ENCODE measurements around the gene SLC12A2. TPM values are rescaled to one million over a fixed set of nuclear protein-coding genes. Genes with fewer than 3 reads are reported as not detected.

The SLC12A2 gene
- total RNA-seq (2022) (85.2 and 87.8 TPM in 2 replicates), Bru-seq, nascent RNA (percentile 96 among the genes with signal in this experiment), BruChase-seq, experiment 1, labeled RNA remaining after a 2-hour chase (percentile 89 among the genes with signal in this experiment), BruChase-seq, experiment 2, labeled RNA remaining after a 6-hour chase (percentile 92 among the genes with signal in this experiment)
- long read RNA-seq, full-length matches to known transcripts, result 31 of 53 reads
- long read RNA-seq, partial matches to known transcripts, result 10 of 53 reads
- long read RNA-seq, other reads (novel, unspliced or antisense), result 12 of 53 reads

DNA sequence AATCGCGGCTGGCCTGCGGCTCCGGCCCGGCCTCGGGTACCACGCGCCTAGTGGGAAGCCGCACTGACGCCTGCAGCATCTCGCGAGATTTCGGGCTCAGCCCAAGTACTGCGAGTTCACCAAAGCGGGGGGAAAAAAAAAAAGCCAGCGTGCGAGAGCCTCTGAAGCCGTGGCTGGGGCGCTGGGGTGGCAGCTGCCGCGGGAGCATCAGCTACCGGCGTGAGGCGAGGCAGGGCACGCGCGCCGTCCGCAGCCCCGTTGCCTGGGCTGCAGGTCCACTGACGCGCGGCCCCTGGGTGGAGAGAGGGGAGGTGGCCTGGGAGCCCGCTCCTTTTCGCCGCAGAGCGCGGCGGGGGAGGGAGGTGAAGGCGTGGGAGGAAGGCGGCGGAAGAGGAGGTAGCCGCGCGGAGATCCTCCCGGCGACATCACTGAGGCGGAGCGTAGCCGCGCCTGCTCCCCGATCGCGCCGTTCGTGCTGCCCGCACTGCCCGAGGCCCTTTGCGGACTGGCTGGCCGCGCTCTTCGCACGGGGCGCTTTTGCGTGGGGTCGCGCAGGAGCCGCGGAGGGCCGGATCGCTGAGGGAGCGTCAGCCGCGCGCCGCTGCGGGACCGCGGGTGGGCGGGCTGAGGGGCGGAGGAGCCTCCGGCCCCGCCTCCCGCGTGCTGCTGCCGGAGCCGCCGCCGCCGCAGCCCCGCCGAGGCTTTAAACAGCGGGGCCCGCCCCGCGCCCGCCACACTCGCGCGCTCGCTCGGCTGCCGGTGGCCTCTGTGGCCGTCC, at the start of gene SLC12A2:
TSS of gene SLC12A2 (plus strand) at position 734 of the 778 bp plus-strand sequence. CDS start 189 bp downstream, outside the sequence.
- peak within 1 kb of the TSS; percentile 97 for H3K4me3 ChIP-seq (ENCODE audit: low read depth, low read length)
- no peaks in the 10 kb centered on the region for H3K9me3 ChIP-seq
- peak within 1 kb of the TSS; percentile 81 for H3K27ac Mint-ChIP-seq (ENCODE audit: unreplicated experiment)
- TF ChIP-seq, protein P1, sequence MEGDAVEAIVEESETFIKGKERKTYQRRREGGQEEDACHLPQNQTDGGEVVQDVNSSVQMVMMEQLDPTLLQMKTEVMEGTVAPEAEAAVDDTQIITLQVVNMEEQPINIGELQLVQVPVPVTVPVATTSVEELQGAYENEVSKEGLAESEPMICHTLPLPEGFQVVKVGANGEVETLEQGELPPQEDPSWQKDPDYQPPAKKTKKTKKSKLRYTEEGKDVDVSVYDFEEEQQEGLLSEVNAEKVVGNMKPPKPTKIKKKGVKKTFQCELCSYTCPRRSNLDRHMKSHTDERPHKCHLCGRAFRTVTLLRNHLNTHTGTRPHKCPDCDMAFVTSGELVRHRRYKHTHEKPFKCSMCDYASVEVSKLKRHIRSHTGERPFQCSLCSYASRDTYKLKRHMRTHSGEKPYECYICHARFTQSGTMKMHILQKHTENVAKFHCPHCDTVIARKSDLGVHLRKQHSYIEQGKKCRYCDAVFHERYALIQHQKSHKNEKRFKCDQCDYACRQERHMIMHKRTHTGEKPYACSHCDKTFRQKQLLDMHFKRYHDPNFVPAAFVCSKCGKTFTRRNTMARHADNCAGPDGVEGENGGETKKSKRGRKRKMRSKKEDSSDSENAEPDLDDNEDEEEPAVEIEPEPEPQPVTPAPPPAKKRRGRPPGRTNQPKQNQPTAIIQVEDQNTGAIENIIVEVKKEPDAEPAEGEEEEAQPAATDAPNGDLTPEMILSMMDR (IDR thresholded peaks at IDR 0.05; ENCODE audit: insufficient read depth in 1 of 2, low read depth in 1 of 2, low read length in 1 of 2, severe bottlenecking in 1 of 2, unreplicated experiment in 1 of 2), result no peak
- peaks cover 15% of the 10 kb centered on the region; the same call in 1 of the 2 replicates for H3K4me1 ChIP-seq
- no peaks in the 10 kb centered on the region for H3K27me3 Mint-ChIP-seq (ENCODE audit: insufficient read depth, unreplicated experiment)
- peaks cover 18% of the 10 kb centered on the region for H3K36me3 Mint-ChIP-seq (ENCODE audit: insufficient read depth, unreplicated experiment)
- H3K9me3 Mint-ChIP-seq (ENCODE audit: unreplicated experiment), result peaks cover 14% of the 10 kb centered on the region
- intact Hi-C loops (cut with micrococcal nuclease; ENCODE audit: unreplicated experiment), result loop anchor here (1.0 to 10.0 kb wide), 6 partner anchors 72 to 521 kb away; no protein-coding TSS in a partner anchor
- ChIA-PET POLR2A (interaction anchor here (0.6 kb wide), 1 partner anchor 43 kb away, joined by 3 read pairs; no protein-coding TSS in a partner anchor), CTCF (no interaction called here)
- H3K36me3 ChIP-seq (ENCODE audit: control insufficient read depth, insufficient read depth, low read length), result no peaks in the 10 kb centered on the region
- no TSS peak for BruUV-seq (replicated peaks)
- DNase-seq, result peak; percentile 93
- H3K27me3 ChIP-seq (replicated peaks; ENCODE audit: control insufficient read depth, insufficient read depth, low read length), result no peaks in the 10 kb centered on the region
- peaks cover 47% of the 10 kb centered on the region for H3K4me1 Mint-ChIP-seq (ENCODE audit: low read depth, unreplicated experiment)
- H3K4me3 Mint-ChIP-seq (ENCODE audit: unreplicated experiment), result peak within 1 kb of the TSS; percentile 87

DNA sequence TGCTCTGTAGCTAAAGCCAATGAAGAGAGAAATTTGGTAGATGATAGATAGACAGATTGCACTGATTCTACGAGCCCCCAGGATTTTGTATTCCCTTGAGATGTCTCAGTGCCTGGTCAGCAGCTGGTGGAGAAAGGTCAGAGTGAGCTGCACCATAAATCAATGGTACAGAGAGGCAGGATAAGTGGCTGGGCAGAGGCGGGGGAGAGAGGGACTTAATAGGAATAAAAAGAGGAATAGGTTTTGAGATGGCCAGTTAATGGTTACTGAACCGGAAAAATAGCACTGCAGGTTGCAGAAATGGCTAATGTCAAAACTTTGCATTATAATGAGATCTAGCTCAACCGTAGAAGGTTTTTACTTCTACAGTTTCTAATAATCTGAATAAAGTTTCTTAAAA, 47.9 kb upstream of the SLC12A2 start:
- POLR2A ChIA-PET, result no interaction called here
- no peak overlapping the region for H3K4me3 ChIP-seq (ENCODE audit: low read depth, low read length)
- H3K4me1 ChIP-seq, result peaks cover 19% of the 10 kb centered on the region; the same call in 1 of the 2 replicates
- H3K4me1 Mint-ChIP-seq (ENCODE audit: low read depth, unreplicated experiment), result peaks cover 13% of the 10 kb centered on the region
- H3K9me3 Mint-ChIP-seq (ENCODE audit: unreplicated experiment), result no peaks in the 10 kb centered on the region
- no peaks in the 10 kb centered on the region for H3K27me3 ChIP-seq (replicated peaks; ENCODE audit: control insufficient read depth, insufficient read depth, low read length)
- H3K9me3 ChIP-seq, result no peaks in the 10 kb centered on the region; the same call in 1 of the 2 replicates
- intact Hi-C loops (cut with micrococcal nuclease; ENCODE audit: unreplicated experiment), result no loop called here
- no peak overlapping the region for H3K27ac Mint-ChIP-seq (ENCODE audit: unreplicated experiment)
- H3K27me3 Mint-ChIP-seq (ENCODE audit: insufficient read depth, unreplicated experiment), result no peaks in the 10 kb centered on the region
- BruUV-seq (replicated peaks), result no TSS peak
- H3K36me3 ChIP-seq (ENCODE audit: control insufficient read depth, insufficient read depth, low read length), result no peaks in the 10 kb centered on the region
- H3K36me3 Mint-ChIP-seq (ENCODE audit: insufficient read depth, unreplicated experiment), result no peaks in the 10 kb centered on the region
- TF ChIP-seq, protein P1 (IDR thresholded peaks at IDR 0.05; ENCODE audit: insufficient read depth in 1 of 2, low read depth in 1 of 2, low read length in 1 of 2, severe bottlenecking in 1 of 2, unreplicated experiment in 1 of 2), result no peak
- CTCF ChIA-PET, result no interaction called here
- no peak for DNase-seq
- no peak overlapping the region for H3K4me3 Mint-ChIP-seq (ENCODE audit: unreplicated experiment)

GRCh38 chr5:128036950-128037349, 46.6 kb upstream of the SLC12A2 start:
- ChIA-PET CTCF (no interaction called here), POLR2A (no interaction called here)

More at GRCh38 chr5:128036950-128037349, 46.6 kb upstream of the SLC12A2 start:
- H3K27me3 ChIP-seq (replicated peaks; ENCODE audit: control insufficient read depth, insufficient read depth, low read length), result no peaks in the 10 kb centered on the region
- intact Hi-C loops (cut with micrococcal nuclease; ENCODE audit: unreplicated experiment), result no loop called here
- TF ChIP-seq, protein P1 (IDR thresholded peaks at IDR 0.05; ENCODE audit: insufficient read depth in 1 of 2, low read depth in 1 of 2, low read length in 1 of 2, severe bottlenecking in 1 of 2, unreplicated experiment in 1 of 2), result no peak
- H3K4me1 ChIP-seq, result peaks cover 19% of the 10 kb centered on the region; the same call in 1 of the 2 replicates
- no peaks in the 10 kb centered on the region; the same call in 1 of the 2 replicates for H3K9me3 ChIP-seq
- H3K36me3 Mint-ChIP-seq (ENCODE audit: insufficient read depth, unreplicated experiment), result no peaks in the 10 kb centered on the region
- no TSS peak for BruUV-seq (replicated peaks)
- H3K36me3 ChIP-seq (ENCODE audit: control insufficient read depth, insufficient read depth, low read length), result no peaks in the 10 kb centered on the region
- peaks cover 13% of the 10 kb centered on the region for H3K4me1 Mint-ChIP-seq (ENCODE audit: low read depth, unreplicated experiment)
- no peaks in the 10 kb centered on the region for H3K9me3 Mint-ChIP-seq (ENCODE audit: unreplicated experiment)
- H3K27ac Mint-ChIP-seq (ENCODE audit: unreplicated experiment), result no peak overlapping the region
- DNase-seq, result peak in 1 of 2 experiments; percentile 10
- no peak overlapping the region for H3K4me3 Mint-ChIP-seq (ENCODE audit: unreplicated experiment)
- no peak overlapping the region for H3K4me3 ChIP-seq (ENCODE audit: low read depth, low read length)
- no peaks in the 10 kb centered on the region for H3K27me3 Mint-ChIP-seq (ENCODE audit: insufficient read depth, unreplicated experiment)

All from Caco-2 (cell line).